Ovary (tissue), 9 donors: ENCODE data around the gene AQP1. TPM values are rescaled to one million over a fixed set of nuclear protein-coding genes. Genes with fewer than 3 reads are reported as not detected.

ENCODE experiments used
- DNase-seq, 5 donors: peaks; one replicate each; pipeline ENCODE4 v3.0.0-alpha.2; 2019 to 2020
- H3K27ac ChIP-seq, 2 donors: fragments of 200-600 bp; one replicate each; pipeline versions ENCODE4 v1.5.1 to v1.8.0; 2019 to 2022
- H3K27me3 ChIP-seq: fragments of 200-600 bp; one replicate; pipeline ENCODE4 v1.8.0; 2022
- H3K36me3 ChIP-seq: fragments of 200-600 bp; sonication (generic); one replicate; pipeline ENCODE4 v1.5.1; 2019
- H3K4me1 ChIP-seq: one replicate; pipeline ENCODE4 v1.8.1; 2013; ENCODE audit warnings: mild to moderate bottlenecking, moderate library complexity; ENCODE audit not compliant: insufficient read depth
- H3K4me3 ChIP-seq: fragments of 200-600 bp; sonication (generic); one replicate; pipeline ENCODE4 v1.5.1; 2017
- H3K9me3 ChIP-seq, 2 donors: fragments of 200-600 bp in 1 of 2; sonication (generic) in 1 of 2; one replicate each; pipeline versions ENCODE4 v1.5.1 to v1.8.1; 2013 to 2019; ENCODE audit warnings: mild to moderate bottlenecking in 1 of 2, moderate library complexity in 1 of 2
- EP300 ChIP-seq: sonication (generic); formaldehyde crosslinking; IDR thresholded peaks from one replicate; pipeline ENCODE4 v1.6.1; 2017; ENCODE audit warnings: antibody characterized with exemption
- POLR2A ChIP-seq: fragments of 450-650 bp; IDR thresholded peaks from one replicate; pipeline ENCODE4 v1.6.1; 2017; ENCODE audit warnings: antibody characterized with exemption, mild to moderate bottlenecking, moderate library complexity
- WGBS, 3 donors: extraction: QIAGEN DNeasy Blood & Tissue Kit in 1 of 3; methylation state at CpG; one replicate each; pipeline versions ENCODE4 v1.1.5 to v1.1.7; 2013 to 2017; 5-methylcytosine and 5-hydroxymethylcytosine counted together
- intact Hi-C, 4 donors: fragments of 100-400 bp; cut with DNase I; formaldehyde crosslinking; loops; one replicate each; pipeline versions ENCODE4 v1.11.0 to v1.15.1; 2022 to 2023
- polyA plus RNA-seq, 2 donors: library from polyadenylated mRNA; stranded (reverse); fragments of 200-250 nt in 1 of 2; fragments of 350-450 nt in 1 of 2; fragmentation: Illumina TruSeq in 1 of 2; extraction: RNeasy Lipid Tissue Mini Kit (QIAGEN cat#74804) in 1 of 2; gene quantifications; one replicate each; pipeline ENCODE4 v1.2.3, GENCODE V29; 2013 to 2014
- total RNA-seq, 7 donors: library from RNA; depleted of rRNA in 2 of 7; stranded (reverse); fragments of >200 nt in 2 of 7; fragmentation: NEBNext Ultra II Directional in 3 of 7; extraction: Animal tissue kit (Norgen Biotek cat#: 25700) in 3 of 7; gene quantifications; one replicate each; pipeline versions ENCODE4 v1.1.0 to v1.2.4, GENCODE V29; 2016 to 2023
- TF ChIP-seq, protein P1 (sequence below), 3 donors: fragments of 450-650 bp in 2 of 3; fragments of 200-600 bp in 1 of 3; IDR thresholded peaks; one replicate each; pipeline versions ENCODE4 v1.5.1 to v1.8.0; 2016 to 2022; ENCODE audit warnings: antibody characterized with exemption in 3 of 3, mild to moderate bottlenecking in 1 of 3
- donor health status: DM: no; HTN: no; CAD: no; lungs with moderate emphysema.
- donor health status: DM: no; HTN: no; CAD: no.
- donor health status: Bipolar disorder and iron deficiency.
- donor health status: DM: yes; HTN: yes; CAD: no.
- donor health status: DM: no; HTN: no; CAD: no.
- donor health status: DM: yes; HTN: yes; CAD: no.

The AQP1 gene
- total and polyA plus RNA-seq, 9 donors: 10.2 to 151 (median 54.4) TPM

DNA sequence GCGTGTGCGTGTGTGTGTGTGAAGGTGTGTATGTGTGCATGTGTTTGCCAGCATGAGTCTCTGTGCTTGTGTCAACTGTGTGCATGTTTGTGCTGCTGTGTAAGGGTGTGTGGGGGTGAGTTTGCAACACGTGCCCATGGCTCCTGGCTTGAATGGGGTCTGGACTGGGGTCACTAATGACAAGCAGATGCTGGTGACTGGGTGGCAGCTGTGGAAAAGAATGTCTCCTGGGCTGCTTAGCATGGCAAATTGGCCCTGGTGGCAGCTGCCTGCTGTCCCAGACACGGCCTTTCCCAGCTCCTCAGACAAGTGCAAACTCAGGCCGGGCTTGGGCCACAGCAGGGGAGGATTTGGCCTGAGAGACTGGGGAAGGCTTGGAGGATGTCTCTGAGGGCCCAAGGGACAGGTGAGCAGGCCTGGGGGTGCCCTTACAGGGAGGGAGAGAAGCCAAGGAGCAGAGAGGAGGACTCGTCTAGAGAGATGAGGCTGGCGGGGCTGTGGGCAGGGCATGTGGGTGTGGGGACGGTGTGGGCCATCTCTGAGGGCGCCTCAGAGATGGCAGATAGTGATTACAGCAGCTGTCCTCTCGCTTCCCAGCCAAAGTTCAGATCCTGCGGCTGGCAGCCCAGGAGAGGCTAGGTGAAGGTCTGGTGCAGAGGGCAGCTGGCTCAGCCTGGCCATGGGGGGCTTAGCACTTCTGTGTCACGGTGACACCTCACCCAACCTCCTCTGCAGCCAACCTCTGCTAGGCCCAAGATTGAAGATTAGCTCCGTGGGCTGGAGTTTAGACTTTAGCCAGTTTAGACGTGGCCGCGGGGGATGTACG is 1.5 kb downstream of the AQP1 start:
- intact Hi-C loops: loop anchor here in 1 of 4 donors (10.0 kb wide), 1 partner anchor 98 kb away; no protein-coding TSS in a partner anchor
- TF ChIP-seq POLR2A (no peak), EP300 (no peak)
- TF ChIP-seq, protein P1, sequence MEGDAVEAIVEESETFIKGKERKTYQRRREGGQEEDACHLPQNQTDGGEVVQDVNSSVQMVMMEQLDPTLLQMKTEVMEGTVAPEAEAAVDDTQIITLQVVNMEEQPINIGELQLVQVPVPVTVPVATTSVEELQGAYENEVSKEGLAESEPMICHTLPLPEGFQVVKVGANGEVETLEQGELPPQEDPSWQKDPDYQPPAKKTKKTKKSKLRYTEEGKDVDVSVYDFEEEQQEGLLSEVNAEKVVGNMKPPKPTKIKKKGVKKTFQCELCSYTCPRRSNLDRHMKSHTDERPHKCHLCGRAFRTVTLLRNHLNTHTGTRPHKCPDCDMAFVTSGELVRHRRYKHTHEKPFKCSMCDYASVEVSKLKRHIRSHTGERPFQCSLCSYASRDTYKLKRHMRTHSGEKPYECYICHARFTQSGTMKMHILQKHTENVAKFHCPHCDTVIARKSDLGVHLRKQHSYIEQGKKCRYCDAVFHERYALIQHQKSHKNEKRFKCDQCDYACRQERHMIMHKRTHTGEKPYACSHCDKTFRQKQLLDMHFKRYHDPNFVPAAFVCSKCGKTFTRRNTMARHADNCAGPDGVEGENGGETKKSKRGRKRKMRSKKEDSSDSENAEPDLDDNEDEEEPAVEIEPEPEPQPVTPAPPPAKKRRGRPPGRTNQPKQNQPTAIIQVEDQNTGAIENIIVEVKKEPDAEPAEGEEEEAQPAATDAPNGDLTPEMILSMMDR (IDR thresholded peaks at IDR 0.05): no peak
- Histone ChIP-seq H3K27ac (no peak overlapping the region), H3K27me3 (no peaks in the 10 kb centered on the region), H3K4me3 (no peak overlapping the region), H3K36me3 (no peaks in the 10 kb centered on the region), H3K4me1 (peaks cover 4% of the 10 kb centered on the region), H3K9me3 (no peaks in the 10 kb centered on the region)
- 72 to 85% (median 85%) methylated on average over 17 of the region's 17 CpGs for WGBS, 3 donors
- no peak for DNase-seq

DNA sequence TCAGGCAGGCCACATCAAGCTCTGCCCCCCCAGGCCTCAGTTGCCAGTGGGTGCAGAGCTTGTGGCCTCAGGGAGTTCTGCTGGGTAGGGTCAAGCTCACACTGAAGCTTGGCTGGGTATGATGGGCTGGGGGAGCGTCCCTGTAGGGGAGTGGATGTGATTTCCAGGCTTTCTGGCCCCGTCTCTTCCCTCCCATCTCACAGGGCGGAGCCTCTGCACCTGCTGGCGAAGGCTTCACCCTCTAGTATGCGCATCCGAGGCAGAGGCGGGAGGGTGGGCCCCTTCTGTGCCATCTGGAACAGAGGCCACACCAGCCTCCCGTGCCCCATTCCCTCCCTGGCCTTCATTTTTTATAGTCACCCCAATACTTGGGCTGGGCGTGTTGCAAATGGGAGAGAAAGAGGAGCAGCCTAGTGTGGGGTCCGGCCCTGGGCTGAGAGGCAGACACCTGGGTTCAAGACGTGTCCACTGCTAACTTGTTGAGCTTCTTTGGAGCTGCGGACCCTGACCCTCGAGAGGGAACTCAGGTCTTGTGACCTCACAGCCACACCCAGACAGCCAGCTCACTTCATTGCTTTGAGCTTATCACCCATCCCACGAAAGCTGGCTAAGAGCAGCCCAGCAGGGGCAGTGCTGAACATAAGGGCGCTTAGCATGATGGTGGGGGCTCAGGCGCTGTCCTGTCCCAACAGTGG is 2.3 kb downstream of the AQP1 start:
- intact Hi-C loops: loop anchor here in 1 of 4 donors (10.0 kb wide), 1 partner anchor 99 kb away; no protein-coding TSS in a partner anchor
- Histone ChIP-seq H3K4me3 (no peak overlapping the region), H3K4me1 (peaks cover 4% of the 10 kb centered on the region), H3K27ac (no peak overlapping the region), H3K9me3 (no peaks in the 10 kb centered on the region), H3K27me3 (no peaks in the 10 kb centered on the region), H3K36me3 (no peaks in the 10 kb centered on the region)
- TF ChIP-seq EP300 (no peak), POLR2A (no peak)
- TF ChIP-seq, protein P1 (IDR thresholded peaks at IDR 0.05): no peak
- WGBS, 3 donors: 85 to 90% (median 90%) methylated on average over 16 of the region's 16 CpGs
- no peak for DNase-seq

DNA sequence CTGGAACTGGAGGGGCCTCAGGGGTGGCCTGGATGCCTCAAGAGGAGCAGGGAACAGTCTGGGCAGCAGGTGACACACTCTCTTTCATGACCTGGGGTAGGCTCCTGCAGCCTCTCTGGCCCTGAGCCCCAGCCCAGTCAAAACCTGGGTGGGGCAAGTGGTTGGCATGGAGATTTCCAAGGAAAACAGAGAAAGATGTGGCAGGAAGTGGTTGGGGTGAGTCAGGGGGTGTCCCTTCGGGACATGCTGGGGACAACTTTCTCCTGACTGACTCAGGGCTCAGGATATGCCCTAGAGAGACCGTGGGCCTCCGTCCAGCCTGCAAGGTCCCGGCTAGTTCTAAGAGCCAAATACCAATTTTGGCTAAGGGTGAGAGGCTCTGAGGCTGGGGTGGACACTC is 2.9 kb downstream of the AQP1 start:
- 62 to 89% (median 82%) methylated on average over 4 of the region's 4 CpGs for WGBS, 3 donors
- Histone ChIP-seq H3K36me3 (no peaks in the 10 kb centered on the region), H3K4me1 (peaks cover 4% of the 10 kb centered on the region), H3K4me3 (no peak overlapping the region), H3K27ac (no peak overlapping the region), H3K9me3 (no peaks in the 10 kb centered on the region), H3K27me3 (no peaks in the 10 kb centered on the region)
- DNase-seq: no peak
- intact Hi-C loops: loop anchor here in 1 of 4 donors (10.0 kb wide), 1 partner anchor 100 kb away; no protein-coding TSS in a partner anchor
- TF ChIP-seq EP300: no peak

DNA sequence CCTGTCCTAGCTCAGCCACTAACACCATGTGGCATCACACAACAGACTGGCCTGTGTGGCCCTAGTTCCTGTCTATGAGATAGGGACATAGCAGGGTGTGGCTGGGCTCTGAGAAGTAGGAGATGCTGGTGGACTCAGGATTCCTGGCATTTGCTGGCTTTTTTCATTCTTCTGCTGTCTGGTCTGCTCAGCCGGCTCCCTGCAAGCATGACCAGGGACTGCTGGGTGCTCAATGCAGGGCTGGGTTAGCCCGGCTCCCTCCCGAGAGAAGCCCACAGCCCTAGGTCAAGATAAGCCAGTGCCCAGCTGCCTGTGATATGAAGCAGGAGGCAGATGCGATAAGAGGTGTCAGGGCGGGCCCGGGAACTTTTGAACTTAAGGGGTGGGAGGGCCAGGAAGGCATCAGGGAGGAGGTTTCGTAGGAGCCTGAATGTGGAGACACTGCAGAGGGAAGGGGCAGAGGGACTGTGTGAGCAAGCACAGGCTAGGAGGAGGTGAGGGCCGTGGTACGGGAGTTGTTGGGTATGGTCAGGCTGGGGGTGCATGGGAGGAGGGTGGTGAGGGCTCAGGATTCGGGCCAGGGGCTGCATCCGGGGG is 3.5 kb downstream of the AQP1 start:
- no peak for DNase-seq
- no peaks in the 10 kb centered on the region for H3K9me3 ChIP-seq
- intact Hi-C loops: loop anchor here in 1 of 4 donors (10.0 kb wide), 1 partner anchor 100 kb away; no protein-coding TSS in a partner anchor
- no peak overlapping the region for H3K4me3 ChIP-seq
- WGBS, 3 donors: 71 to 84% (median 77%) methylated on average over 11 of the region's 11 CpGs
- no peaks in the 10 kb centered on the region for H3K36me3 ChIP-seq
- no peaks in the 10 kb centered on the region for H3K27me3 ChIP-seq
- no peak overlapping the region for H3K27ac ChIP-seq
- TF ChIP-seq EP300 (no peak), POLR2A (no peak)
- TF ChIP-seq, protein P1 (IDR thresholded peaks at IDR 0.05): no peak
- peaks cover 4% of the 10 kb centered on the region for H3K4me1 ChIP-seq
